ENCODE data around the gene TXNRD3. TPM values are rescaled to one million over a fixed set of nuclear protein-coding genes. Genes with fewer than 3 reads are reported as not detected.

Gene TXNRD3
- total RNA-seq, 2 donors from 2014 or later, result 7.4 to 8.3 TPM

- H3K27ac ChIP-seq, result no peak overlapping the region
- H3K4me1 ChIP-seq (ENCODE audit: control insufficient read depth in 1 of 2, low read depth in 2 of 2), result no peaks in the 10 kb centered on the region
- H3K36me3 ChIP-seq, result no peaks in the 10 kb centered on the region
- no peak overlapping the region for H3K4me3 ChIP-seq
- no peaks in the 10 kb centered on the region for H3K9me3 ChIP-seq
- no peak for DNase-seq (ENCODE audit: low spot score)
- ATAC-seq (ENCODE audit: insufficient number of reproducible peaks, low FRiP score, low read depth), result no peak
- no peak for TF ChIP-seq CTCF (IDR thresholded peaks at IDR 0.05)
- H3K27me3 ChIP-seq (replicated peaks; ENCODE audit: insufficient read depth), result no peaks in the 10 kb centered on the region
Measured at GRCh38 chr3:126582311-126582710, 72.6 kb downstream of the TXNRD3 start.

- Histone ChIP-seq H3K36me3 (no peaks in the 10 kb centered on the region), H3K27ac (no peak overlapping the region), H3K9me3 (no peaks in the 10 kb centered on the region), H3K4me3 (no peak overlapping the region), H3K27me3 (replicated peaks; ENCODE audit: insufficient read depth) (no peaks in the 10 kb centered on the region), H3K4me1 (ENCODE audit: control insufficient read depth in 1 of 2, low read depth in 2 of 2) (no peaks in the 10 kb centered on the region)
- TF ChIP-seq CTCF (IDR thresholded peaks at IDR 0.05), result no peak
- ATAC-seq (ENCODE audit: insufficient number of reproducible peaks, low FRiP score, low read depth) (no peak), DNase-seq (ENCODE audit: low spot score) (no peak)
Measured at GRCh38 chr3:126581569-126581968, 73.4 kb downstream of the TXNRD3 start.

GRCh38 chr3:126580746-126581145 lies 74.2 kb downstream of the TXNRD3 start:
- Histone ChIP-seq H3K9me3 (no peaks in the 10 kb centered on the region), H3K36me3 (no peaks in the 10 kb centered on the region), H3K4me1 (ENCODE audit: control insufficient read depth in 1 of 2, low read depth in 2 of 2) (no peaks in the 10 kb centered on the region), H3K27me3 (replicated peaks; ENCODE audit: insufficient read depth) (no peaks in the 10 kb centered on the region), H3K27ac (no peak overlapping the region), H3K4me3 (no peak overlapping the region)
- no peak for TF ChIP-seq CTCF (IDR thresholded peaks at IDR 0.05)
- DNase-seq (ENCODE audit: low spot score) (no peak), ATAC-seq (ENCODE audit: insufficient number of reproducible peaks, low FRiP score, low read depth) (no peak)

- Histone ChIP-seq H3K4me1 (ENCODE audit: control insufficient read depth in 1 of 2, low read depth in 2 of 2) (no peaks in the 10 kb centered on the region), H3K27ac (no peak overlapping the region), H3K4me3 (no peak overlapping the region), H3K27me3 (replicated peaks; ENCODE audit: insufficient read depth) (no peaks in the 10 kb centered on the region), H3K36me3 (no peaks in the 10 kb centered on the region), H3K9me3 (no peaks in the 10 kb centered on the region)
- TF ChIP-seq CTCF (IDR thresholded peaks at IDR 0.05), result no peak
- DNase-seq (ENCODE audit: low spot score) (no peak), ATAC-seq (ENCODE audit: insufficient number of reproducible peaks, low FRiP score, low read depth) (no peak)
Measured at GRCh38 chr3:126578702-126579101, 76.2 kb downstream of the TXNRD3 start.

- DNase-seq (ENCODE audit: low spot score) (no peak), ATAC-seq (ENCODE audit: insufficient number of reproducible peaks, low FRiP score, low read depth) (no peak)
- Histone ChIP-seq H3K27me3 (replicated peaks; ENCODE audit: insufficient read depth) (no peaks in the 10 kb centered on the region), H3K9me3 (no peaks in the 10 kb centered on the region), H3K36me3 (no peaks in the 10 kb centered on the region), H3K4me3 (no peak overlapping the region), H3K4me1 (ENCODE audit: control insufficient read depth in 1 of 2, low read depth in 2 of 2) (no peaks in the 10 kb centered on the region), H3K27ac (no peak overlapping the region)
- no peak for TF ChIP-seq CTCF (IDR thresholded peaks at IDR 0.05)
Measured at GRCh38 chr3:126577261-126577660, 77.7 kb downstream of the TXNRD3 start.
